Measurements from ENCODE around the gene P4HA1. TPM values are rescaled to one million over a fixed set of nuclear protein-coding genes. Genes with fewer than 3 reads are reported as not detected.

Gene P4HA1
- total and polyA plus RNA-seq, 9 of the 15 experiments (the other 6 are each of a cell fraction or from before 2014, with no cell fraction given): 20.2 to 177 (median 28.6) TPM

DNA sequence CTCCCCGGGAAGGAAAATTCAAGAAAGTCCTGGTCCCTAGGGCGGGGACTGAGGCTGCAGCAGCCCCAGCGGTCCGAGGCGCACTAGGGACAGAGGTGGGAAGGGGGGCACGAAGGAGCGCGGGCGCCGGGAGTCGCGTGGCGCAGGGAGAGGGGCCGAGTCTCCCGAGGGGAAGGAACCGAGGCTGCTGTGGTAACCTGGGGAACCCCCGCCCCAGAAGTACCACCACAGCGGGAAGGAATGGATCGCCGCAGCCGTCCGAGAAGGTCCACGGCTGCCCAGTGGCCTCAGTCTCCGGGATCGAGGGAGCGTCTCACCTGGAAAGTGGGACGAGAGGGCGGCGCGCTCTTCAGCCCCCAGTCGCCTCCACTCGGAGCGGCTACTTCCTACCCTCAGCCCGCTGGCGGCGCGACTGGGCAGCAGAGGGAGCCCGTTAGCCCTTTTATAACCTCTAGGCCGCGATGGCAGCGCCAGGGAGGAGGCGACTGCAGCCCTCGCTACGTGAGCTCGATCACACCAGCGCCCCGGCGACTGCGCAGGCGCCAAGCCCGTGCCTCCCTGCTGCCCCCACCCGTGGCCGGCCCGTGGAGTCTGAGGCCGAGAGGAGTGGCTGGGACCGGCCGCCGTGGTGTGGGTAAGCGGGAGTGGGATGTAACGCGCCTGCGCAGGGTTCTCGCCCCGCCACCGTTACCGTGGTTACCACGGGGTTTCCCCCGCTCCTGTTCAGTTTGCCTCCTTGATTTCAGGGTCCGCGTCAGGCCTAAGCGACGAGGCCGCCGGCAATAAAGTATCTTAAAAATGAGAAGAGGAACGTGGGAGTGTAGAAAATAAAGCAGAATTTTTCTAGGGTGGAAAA is at the start of gene P4HA1 (continued):
- TF ChIP-seq, protein P1, sequence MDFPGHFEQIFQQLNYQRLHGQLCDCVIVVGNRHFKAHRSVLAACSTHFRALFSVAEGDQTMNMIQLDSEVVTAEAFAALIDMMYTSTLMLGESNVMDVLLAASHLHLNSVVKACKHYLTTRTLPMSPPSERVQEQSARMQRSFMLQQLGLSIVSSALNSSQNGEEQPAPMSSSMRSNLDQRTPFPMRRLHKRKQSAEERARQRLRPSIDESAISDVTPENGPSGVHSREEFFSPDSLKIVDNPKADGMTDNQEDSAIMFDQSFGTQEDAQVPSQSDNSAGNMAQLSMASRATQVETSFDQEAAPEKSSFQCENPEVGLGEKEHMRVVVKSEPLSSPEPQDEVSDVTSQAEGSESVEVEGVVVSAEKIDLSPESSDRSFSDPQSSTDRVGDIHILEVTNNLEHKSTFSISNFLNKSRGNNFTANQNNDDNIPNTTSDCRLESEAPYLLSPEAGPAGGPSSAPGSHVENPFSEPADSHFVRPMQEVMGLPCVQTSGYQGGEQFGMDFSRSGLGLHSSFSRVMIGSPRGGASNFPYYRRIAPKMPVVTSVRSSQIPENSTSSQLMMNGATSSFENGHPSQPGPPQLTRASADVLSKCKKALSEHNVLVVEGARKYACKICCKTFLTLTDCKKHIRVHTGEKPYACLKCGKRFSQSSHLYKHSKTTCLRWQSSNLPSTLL (IDR thresholded peaks at IDR 0.05): no peak
- TF ChIP-seq TCF3 (CRISPR knock-in tag; IDR thresholded peaks at IDR 0.05): 0 out of 2 replicates have a peak, but pooled peaks have one; percentile 23
- no peak for TF ChIP-seq HMBOX1 (IDR thresholded peaks at IDR 0.05)
- no peak for TF ChIP-seq SNIP1 (IDR thresholded peaks at IDR 0.05; ENCODE audit: low read depth)
- no peak for TF ChIP-seq NFE2 (IDR thresholded peaks at IDR 0.05; ENCODE audit: low read depth)
- peak; percentile 21; the same call in 1 of the 2 replicates for TF ChIP-seq ZNF57 (CRISPR knock-in tag; IDR thresholded peaks at IDR 0.05)
- TF ChIP-seq ZFX (CRISPR knock-in tag; IDR thresholded peaks at IDR 0.05): peak; percentile 99
- TF ChIP-seq E2F4 (CRISPR knock-in tag; IDR thresholded peaks at IDR 0.05; ENCODE audit: low read depth): peak; percentile 66; the same call in 1 of the 2 replicates
- no peak for TF ChIP-seq CBX5 (IDR thresholded peaks at IDR 0.05; ENCODE audit: borderline replicate concordance, low read depth)
- no peak for TF ChIP-seq LEF1 (IDR thresholded peaks at IDR 0.05)
- TF ChIP-seq, protein P2, sequence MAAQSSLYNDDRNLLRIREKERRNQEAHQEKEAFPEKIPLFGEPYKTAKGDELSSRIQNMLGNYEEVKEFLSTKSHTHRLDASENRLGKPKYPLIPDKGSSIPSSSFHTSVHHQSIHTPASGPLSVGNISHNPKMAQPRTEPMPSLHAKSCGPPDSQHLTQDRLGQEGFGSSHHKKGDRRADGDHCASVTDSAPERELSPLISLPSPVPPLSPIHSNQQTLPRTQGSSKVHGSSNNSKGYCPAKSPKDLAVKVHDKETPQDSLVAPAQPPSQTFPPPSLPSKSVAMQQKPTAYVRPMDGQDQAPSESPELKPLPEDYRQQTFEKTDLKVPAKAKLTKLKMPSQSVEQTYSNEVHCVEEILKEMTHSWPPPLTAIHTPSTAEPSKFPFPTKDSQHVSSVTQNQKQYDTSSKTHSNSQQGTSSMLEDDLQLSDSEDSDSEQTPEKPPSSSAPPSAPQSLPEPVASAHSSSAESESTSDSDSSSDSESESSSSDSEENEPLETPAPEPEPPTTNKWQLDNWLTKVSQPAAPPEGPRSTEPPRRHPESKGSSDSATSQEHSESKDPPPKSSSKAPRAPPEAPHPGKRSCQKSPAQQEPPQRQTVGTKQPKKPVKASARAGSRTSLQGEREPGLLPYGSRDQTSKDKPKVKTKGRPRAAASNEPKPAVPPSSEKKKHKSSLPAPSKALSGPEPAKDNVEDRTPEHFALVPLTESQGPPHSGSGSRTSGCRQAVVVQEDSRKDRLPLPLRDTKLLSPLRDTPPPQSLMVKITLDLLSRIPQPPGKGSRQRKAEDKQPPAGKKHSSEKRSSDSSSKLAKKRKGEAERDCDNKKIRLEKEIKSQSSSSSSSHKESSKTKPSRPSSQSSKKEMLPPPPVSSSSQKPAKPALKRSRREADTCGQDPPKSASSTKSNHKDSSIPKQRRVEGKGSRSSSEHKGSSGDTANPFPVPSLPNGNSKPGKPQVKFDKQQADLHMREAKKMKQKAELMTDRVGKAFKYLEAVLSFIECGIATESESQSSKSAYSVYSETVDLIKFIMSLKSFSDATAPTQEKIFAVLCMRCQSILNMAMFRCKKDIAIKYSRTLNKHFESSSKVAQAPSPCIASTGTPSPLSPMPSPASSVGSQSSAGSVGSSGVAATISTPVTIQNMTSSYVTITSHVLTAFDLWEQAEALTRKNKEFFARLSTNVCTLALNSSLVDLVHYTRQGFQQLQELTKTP (IDR thresholded peaks at IDR 0.05; ENCODE audit: low read depth in 1 of 2, partially characterized antibody in 2 of 2): no peak
- peak; percentile 86 for TF ChIP-seq E2F5 (CRISPR knock-in tag; IDR thresholded peaks at IDR 0.05)
- peak; percentile 91 to 97 (median 96) for TF ChIP-seq CTCF (IDR thresholded peaks at IDR 0.05 in 2 of 3, conservative IDR thresholded peaks at IDR 0.05 in 1 of 3; ENCODE audit: insufficient read depth in 2 of 3, low read depth in 1 of 3, low read length in 3 of 3)
- TF ChIP-seq ZNF121 (CRISPR knock-in tag; conservative IDR thresholded peaks at IDR 0.05): no peak
- peak; percentile 90 for TF ChIP-seq RB1 (IDR thresholded peaks at IDR 0.05; ENCODE audit: low read depth)
- TF ChIP-seq ZFP1 (CRISPR knock-in tag; IDR thresholded peaks at IDR 0.05): 0 out of 2 replicates have a peak, but pooled peaks have one; percentile 57
